Measurements from ENCODE around the gene CARS1. TPM values are rescaled to one million over a fixed set of nuclear protein-coding genes. Genes with fewer than 3 reads are reported as not detected.
"Not testable (repeated sequence)": the region's sequence is repeated elsewhere in the genome, so short reads cannot be mapped to it uniquely, and the experiment has no call there.

The CARS1 gene
- total and polyA plus RNA-seq, 5 donors from 2014 or later, result 39.6 to 58.0 (median 42.9) TPM

DNA sequence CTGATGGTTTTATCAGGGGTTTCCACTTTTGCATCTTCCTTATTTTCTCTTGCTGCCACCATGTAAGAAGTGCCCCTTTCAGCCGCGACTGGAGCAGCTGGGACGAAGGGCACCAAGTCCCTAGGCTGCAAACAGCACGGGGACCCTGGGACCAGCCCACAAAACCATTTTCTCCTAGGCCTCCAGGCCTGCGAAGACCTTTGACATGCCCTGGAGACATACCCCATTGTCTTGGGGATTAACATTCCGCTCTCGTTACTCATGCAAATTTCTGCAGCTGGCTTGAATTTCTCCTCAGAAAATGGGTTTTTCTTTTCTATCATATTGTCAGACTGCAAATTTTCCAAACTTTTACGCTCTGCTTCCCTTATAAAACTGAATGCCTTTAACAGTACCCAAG is 6.7 kb upstream of the CARS1 start:
- not testable (repeated sequence) for H3K4me1 ChIP-seq (ENCODE audit: control insufficient read depth, insufficient read depth, low read length, poor library complexity, severe bottlenecking); ATAC-seq (ENCODE audit: low read depth in 2 of 2); H3K27ac ChIP-seq (ENCODE audit: insufficient read depth, low read length, poor library complexity, severe bottlenecking); H3K9me3 Mint-ChIP-seq; H3K4me3 Mint-ChIP-seq; DNase-seq; H3K27ac Mint-ChIP-seq; H3K9me3 ChIP-seq (ENCODE audit: control insufficient read depth in 2 of 2, low read length in 2 of 2); H3K36me3 ChIP-seq (ENCODE audit: control insufficient read depth, insufficient read depth, low read length); H3K27me3 ChIP-seq (ENCODE audit: control insufficient read depth, insufficient read depth, low read length); H3K36me3 Mint-ChIP-seq; H3K4me3 ChIP-seq (ENCODE audit: low read depth, low read length); H3K4me1 Mint-ChIP-seq
- H3K27me3 Mint-ChIP-seq, result peaks cover 32% of the 10 kb centered on the region

DNA sequence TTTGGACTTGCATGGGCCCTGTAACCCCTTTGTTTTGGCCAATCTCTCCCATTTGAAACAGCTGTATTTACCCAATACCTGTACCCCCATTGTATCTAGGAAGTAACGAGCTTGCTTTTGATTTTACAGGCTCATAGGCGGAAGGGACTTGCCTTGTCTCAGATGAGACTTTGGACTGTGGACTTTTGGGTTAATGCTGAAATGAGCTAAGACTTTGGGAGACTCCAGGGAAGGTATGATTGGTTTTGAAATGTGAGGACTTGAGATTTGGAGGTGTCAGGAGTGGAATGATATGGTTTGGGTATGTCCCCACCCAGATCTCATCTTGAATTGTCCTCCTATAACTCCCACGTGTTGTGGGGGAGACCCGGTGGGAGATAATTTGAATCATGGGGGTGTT is 6.2 kb upstream of the CARS1 start:
- not testable (repeated sequence) for H3K36me3 ChIP-seq (ENCODE audit: control insufficient read depth, insufficient read depth, low read length); H3K4me1 ChIP-seq (ENCODE audit: control insufficient read depth, insufficient read depth, low read length, poor library complexity, severe bottlenecking); H3K4me3 Mint-ChIP-seq; H3K9me3 ChIP-seq (ENCODE audit: control insufficient read depth in 2 of 2, low read length in 2 of 2); H3K36me3 Mint-ChIP-seq; H3K27me3 ChIP-seq (ENCODE audit: control insufficient read depth, insufficient read depth, low read length); ATAC-seq (ENCODE audit: low read depth in 2 of 2); H3K27ac Mint-ChIP-seq; H3K9me3 Mint-ChIP-seq; H3K4me1 Mint-ChIP-seq; DNase-seq; H3K4me3 ChIP-seq (ENCODE audit: low read depth, low read length); H3K27ac ChIP-seq (ENCODE audit: insufficient read depth, low read length, poor library complexity, severe bottlenecking)
- peaks cover 32% of the 10 kb centered on the region for H3K27me3 Mint-ChIP-seq

DNA sequence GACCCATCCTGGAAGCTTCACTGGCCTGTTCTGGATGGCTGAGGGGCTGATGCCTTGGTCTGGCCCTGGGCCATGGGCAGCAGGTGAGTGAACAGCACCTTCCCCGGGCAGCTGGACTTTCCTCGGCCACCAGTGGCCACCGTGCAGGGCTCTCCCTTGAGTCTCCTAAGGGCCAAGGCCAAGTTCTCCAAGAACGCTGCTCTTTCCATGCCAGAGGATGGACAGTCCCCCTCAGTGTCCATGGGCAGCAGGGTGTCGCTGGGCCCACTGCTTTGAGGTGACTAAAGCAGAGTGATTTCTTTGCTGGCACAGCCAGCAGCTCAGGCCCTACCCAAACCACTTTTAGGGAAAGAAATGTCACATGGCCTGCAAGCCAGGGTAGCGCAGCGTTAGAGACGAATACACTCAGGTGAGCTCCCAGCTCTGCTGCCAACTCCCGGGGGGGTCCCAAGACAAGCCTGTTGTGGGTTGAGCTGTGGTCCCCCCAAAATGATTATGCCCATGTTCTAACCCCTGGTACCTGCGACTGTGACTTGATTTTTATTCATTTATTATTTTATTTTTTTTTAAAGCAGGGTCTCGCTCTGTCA is 3.3 kb upstream of the CARS1 start:
- Histone ChIP-seq H3K4me3 (ENCODE audit: low read depth, low read length) (no peak overlapping the region), H3K9me3 (ENCODE audit: control insufficient read depth in 2 of 2, low read length in 2 of 2) (no peaks in the 10 kb centered on the region), H3K4me1 (ENCODE audit: control insufficient read depth, insufficient read depth, low read length, poor library complexity, severe bottlenecking) (peaks cover 20% of the 10 kb centered on the region), H3K27ac (ENCODE audit: insufficient read depth, low read length, poor library complexity, severe bottlenecking) (no peak overlapping the region), H3K27me3 (ENCODE audit: control insufficient read depth, insufficient read depth, low read length) (no peaks in the 10 kb centered on the region), H3K36me3 (ENCODE audit: control insufficient read depth, insufficient read depth, low read length) (no peaks in the 10 kb centered on the region)
- ATAC-seq (ENCODE audit: low read depth in 2 of 2) (no peak), DNase-seq (no peak)
- H3K9me3 Mint-ChIP-seq, result no peaks in the 10 kb centered on the region
- H3K27ac Mint-ChIP-seq, result no peak overlapping the region
- H3K27me3 Mint-ChIP-seq, result peaks cover 28% of the 10 kb centered on the region
- peaks cover 0 to 17% (median 12%) of the 10 kb centered on the region in 4 donors for H3K4me1 Mint-ChIP-seq
- no peak overlapping the region for H3K4me3 Mint-ChIP-seq
- no peaks in the 10 kb centered on the region for H3K36me3 Mint-ChIP-seq

DNA sequence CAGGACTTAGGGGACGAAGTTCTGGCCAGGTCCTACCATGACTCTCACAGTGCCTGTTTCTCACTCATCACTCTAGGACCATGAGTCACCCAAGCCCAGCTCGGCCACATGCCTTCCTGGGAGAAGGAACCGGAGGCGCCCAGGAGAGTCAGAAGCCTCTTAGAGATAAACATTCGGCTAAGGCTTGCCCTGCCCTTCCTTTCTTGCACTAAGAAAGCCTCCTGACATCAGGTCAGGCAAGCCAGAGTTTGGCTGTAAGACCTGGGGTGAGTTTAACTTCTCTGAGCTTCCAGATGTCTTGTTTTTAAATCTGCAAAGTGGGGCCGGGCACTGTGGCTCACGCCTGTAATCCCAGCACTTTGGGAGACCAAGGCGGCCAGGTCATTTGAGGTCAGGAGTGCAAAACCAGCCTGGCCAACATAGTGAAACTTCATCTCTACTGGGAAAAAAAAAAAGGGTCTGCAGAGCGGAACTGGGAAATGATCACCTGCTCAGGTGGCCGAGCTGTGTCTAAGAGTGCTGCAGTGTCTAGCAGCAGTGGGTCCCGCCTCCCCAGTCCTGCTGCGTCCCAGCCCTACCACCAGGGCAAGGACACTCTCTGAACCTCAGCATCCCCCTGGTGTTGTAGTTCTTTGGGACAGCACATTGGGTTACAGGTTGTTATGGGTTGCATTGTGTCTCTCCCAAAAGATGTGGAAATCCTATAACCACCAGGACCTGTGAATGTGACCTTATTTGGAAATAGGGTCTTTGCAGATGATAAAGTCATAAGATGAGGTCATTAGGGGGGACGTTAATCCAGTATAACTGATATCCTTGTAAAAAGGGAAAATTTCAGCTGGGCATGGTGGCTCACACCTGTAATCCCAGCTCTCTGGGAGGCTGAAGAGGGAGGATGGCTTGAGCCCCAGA is 1.8 kb upstream of the CARS1 start:
- H3K4me3 ChIP-seq (ENCODE audit: low read depth, low read length), result no peak overlapping the region

DNA sequence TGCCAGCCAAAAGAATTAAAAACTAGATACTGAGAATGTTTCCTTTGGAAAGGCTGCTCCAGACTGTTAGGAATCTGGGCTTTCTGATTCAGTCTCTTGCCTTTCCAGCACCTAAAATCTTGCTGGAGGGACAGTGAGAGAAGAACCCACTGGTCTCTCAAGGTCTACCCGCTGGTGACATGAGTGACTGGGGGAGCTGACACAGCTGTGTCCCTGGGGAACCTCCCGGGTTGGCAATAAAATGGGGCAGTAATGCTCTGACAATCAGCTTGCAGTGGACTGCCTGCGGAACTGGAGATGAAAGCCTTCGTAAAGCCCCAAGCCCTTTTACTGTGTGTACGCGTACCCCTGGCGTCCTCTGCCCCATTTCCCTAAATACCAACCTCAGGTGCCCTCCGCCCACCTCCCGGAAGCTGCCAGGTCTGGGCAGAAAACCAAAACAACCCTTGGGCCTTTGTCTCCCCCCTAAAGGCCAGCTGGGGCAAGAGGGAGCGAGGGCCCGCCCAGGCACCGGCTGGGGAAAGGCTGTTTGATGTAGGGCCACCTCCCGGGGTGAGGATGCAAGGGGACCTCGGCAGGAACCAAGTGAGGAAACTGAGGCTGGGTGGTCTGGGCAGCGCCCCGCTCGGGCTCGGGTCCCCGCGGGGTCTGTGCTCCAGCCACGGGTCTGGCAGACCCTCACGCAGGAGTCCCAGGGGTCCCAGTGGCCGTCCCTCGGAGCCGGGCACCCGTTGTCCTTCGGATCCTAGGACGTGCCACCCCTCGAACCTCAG is 741 bp downstream of the CARS1 start:
- Histone ChIP-seq H3K9me3 (ENCODE audit: control insufficient read depth in 2 of 2, low read length in 2 of 2) (no peaks in the 10 kb centered on the region), H3K4me1 (ENCODE audit: control insufficient read depth, insufficient read depth, low read length, poor library complexity, severe bottlenecking) (peaks cover 22% of the 10 kb centered on the region), H3K4me3 (ENCODE audit: low read depth, low read length) (peak overlapping the region; percentile 80), H3K36me3 (ENCODE audit: control insufficient read depth, insufficient read depth, low read length) (peaks cover 17% of the 10 kb centered on the region), H3K27me3 (ENCODE audit: control insufficient read depth, insufficient read depth, low read length) (no peaks in the 10 kb centered on the region), H3K27ac (ENCODE audit: insufficient read depth, low read length, poor library complexity, severe bottlenecking) (peak overlapping the region; percentile 85)
- H3K36me3 Mint-ChIP-seq, result peaks cover 12% of the 10 kb centered on the region
- peak; percentile 9 to 15 for ATAC-seq (ENCODE audit: low read depth in 2 of 2)
- H3K9me3 Mint-ChIP-seq, result no peaks in the 10 kb centered on the region
- H3K4me3 Mint-ChIP-seq, result peak overlapping the region; percentile 88 to 93 (median 90)
- peaks cover 4% of the 10 kb centered on the region for H3K27me3 Mint-ChIP-seq
- H3K27ac Mint-ChIP-seq, result peak overlapping the region; percentile 71 to 94 (median 91)
- peaks cover 0 to 50% (median 29%) of the 10 kb centered on the region in 4 donors for H3K4me1 Mint-ChIP-seq
- DNase-seq, result peak in 2 of 3 donors; percentile 8 to 64

More for the DNA sequence above, 1.8 kb upstream of the CARS1 start:
- Histone ChIP-seq H3K27ac (ENCODE audit: insufficient read depth, low read length, poor library complexity, severe bottlenecking) (no peak overlapping the region), H3K9me3 (ENCODE audit: control insufficient read depth in 2 of 2, low read length in 2 of 2) (no peaks in the 10 kb centered on the region), H3K36me3 (ENCODE audit: control insufficient read depth, insufficient read depth, low read length) (peaks cover 5% of the 10 kb centered on the region), H3K4me1 (ENCODE audit: control insufficient read depth, insufficient read depth, low read length, poor library complexity, severe bottlenecking) (peaks cover 22% of the 10 kb centered on the region), H3K27me3 (ENCODE audit: control insufficient read depth, insufficient read depth, low read length) (no peaks in the 10 kb centered on the region)
- Mint-ChIP-seq H3K27me3 (peaks cover 17% of the 10 kb centered on the region), H3K4me3 (peak overlapping the region in 3 of 4 donors; percentile 29 to 51 (median 50)), H3K4me1 (peaks cover 0 to 31% (median 23%) of the 10 kb centered on the region in 4 donors), H3K9me3 (no peaks in the 10 kb centered on the region), H3K27ac (no peak overlapping the region), H3K36me3 (peaks cover 9% of the 10 kb centered on the region)
- DNase-seq, result no peak
- ATAC-seq (ENCODE audit: low read depth in 2 of 2), result no peak

DNA sequence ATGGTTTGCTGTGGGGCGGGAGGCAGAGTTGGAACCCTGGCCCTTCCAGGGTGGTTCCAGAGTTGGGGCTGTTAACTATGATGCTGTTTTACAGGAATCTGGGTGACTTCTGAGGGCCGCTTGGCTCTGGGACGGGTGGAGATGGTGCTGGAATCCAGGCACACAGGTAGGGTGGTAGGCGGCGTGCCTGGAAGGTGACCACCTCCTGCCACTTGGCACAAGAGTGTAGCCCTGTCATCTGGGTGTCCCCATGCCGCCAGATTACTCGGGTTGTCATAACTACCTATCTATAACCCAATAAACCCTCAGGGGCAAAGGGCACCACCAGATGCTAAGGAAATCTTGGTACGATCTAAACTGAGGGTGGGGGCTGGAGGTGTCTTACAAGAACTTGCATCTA is 1.3 kb downstream of the CARS1 start:
- H3K9me3 ChIP-seq (ENCODE audit: control insufficient read depth in 2 of 2, low read length in 2 of 2), result no peaks in the 10 kb centered on the region
- Mint-ChIP-seq H3K36me3 (peaks cover 12% of the 10 kb centered on the region), H3K9me3 (no peaks in the 10 kb centered on the region), H3K27me3 (no peaks in the 10 kb centered on the region), H3K27ac (peak overlapping the region in 2 of 3 donors; percentile 71 to 75), H3K4me1 (peaks cover 0 to 55% (median 30%) of the 10 kb centered on the region in 4 donors), H3K4me3 (peak overlapping the region; percentile 88 to 92 (median 90))
- no peaks in the 10 kb centered on the region for H3K27me3 ChIP-seq (ENCODE audit: control insufficient read depth, insufficient read depth, low read length)
- DNase-seq (no peak), ATAC-seq (ENCODE audit: low read depth in 2 of 2) (no peak)
- peak overlapping the region; percentile 80 for H3K4me3 ChIP-seq (ENCODE audit: low read depth, low read length)
- H3K4me1 ChIP-seq (ENCODE audit: control insufficient read depth, insufficient read depth, low read length, poor library complexity, severe bottlenecking), result peaks cover 25% of the 10 kb centered on the region
- peak overlapping the region; percentile 85 for H3K27ac ChIP-seq (ENCODE audit: insufficient read depth, low read length, poor library complexity, severe bottlenecking)
- H3K36me3 ChIP-seq (ENCODE audit: control insufficient read depth, insufficient read depth, low read length), result peaks cover 18% of the 10 kb centered on the region

DNA sequence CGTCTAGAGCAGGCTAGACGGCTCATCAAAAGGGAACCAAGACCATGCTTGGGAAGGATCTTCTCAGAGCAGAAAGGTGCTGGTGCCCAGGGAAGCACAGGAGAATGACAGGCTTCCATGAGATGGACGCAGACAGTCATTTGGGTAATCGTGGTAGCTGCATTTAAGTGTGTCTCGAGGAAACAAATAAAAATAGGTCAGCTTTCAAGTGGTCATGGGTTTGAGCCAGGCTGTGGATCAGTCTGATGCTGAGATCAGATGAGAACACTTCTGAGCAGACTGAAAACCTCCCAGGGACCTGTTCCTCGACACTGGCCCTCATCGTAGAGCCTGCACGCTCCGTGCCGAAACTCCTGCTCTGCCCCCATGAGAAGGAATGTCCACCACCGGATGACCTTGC is 4.7 kb downstream of the CARS1 start:
- no peaks in the 10 kb centered on the region for H3K27me3 ChIP-seq (ENCODE audit: control insufficient read depth, insufficient read depth, low read length)
- peak overlapping the region in 1 of 4 donors; percentile 19 for H3K4me3 Mint-ChIP-seq
- H3K36me3 ChIP-seq (ENCODE audit: control insufficient read depth, insufficient read depth, low read length), result peaks cover 18% of the 10 kb centered on the region
- H3K27ac ChIP-seq (ENCODE audit: insufficient read depth, low read length, poor library complexity, severe bottlenecking), result no peak overlapping the region
- H3K9me3 Mint-ChIP-seq, result no peaks in the 10 kb centered on the region
- H3K27ac Mint-ChIP-seq, result peak overlapping the region in 1 of 3 donors; percentile 9
- ATAC-seq (ENCODE audit: low read depth in 2 of 2), result no peak
- no peak for DNase-seq
- no peaks in the 10 kb centered on the region for H3K9me3 ChIP-seq (ENCODE audit: control insufficient read depth in 2 of 2, low read length in 2 of 2)
- no peak overlapping the region for H3K4me3 ChIP-seq (ENCODE audit: low read depth, low read length)
- no peaks in the 10 kb centered on the region for H3K27me3 Mint-ChIP-seq
- peaks cover 40% of the 10 kb centered on the region for H3K4me1 ChIP-seq (ENCODE audit: control insufficient read depth, insufficient read depth, low read length, poor library complexity, severe bottlenecking)
- H3K36me3 Mint-ChIP-seq, result peaks cover 15% of the 10 kb centered on the region
- H3K4me1 Mint-ChIP-seq, result peaks cover 0 to 72% (median 40%) of the 10 kb centered on the region in 4 donors
